LHCN-M2 (cell line): Measurements from ENCODE around the gene VSX1. TPM values are rescaled to one million over a fixed set of nuclear protein-coding genes. Genes with fewer than 3 reads are reported as not detected.

ENCODE experiments used
- DNase-seq: peaks from one replicate; pipeline ENCODE4 v3.0.0-alpha.2; 2012; ENCODE audit warnings: low read depth
- total RNA-seq: library from RNA; depleted of rRNA; stranded (reverse); fragments of >200 nt; gene quantifications from 2 replicates; pipeline ENCODE4 v1.2.3, GENCODE V29; 2014

VSX1 gene
- total RNA-seq, 1 experiment from 2014 or later, result not detected

- DNase-seq, result peak; percentile 50
Observed at GRCh38 chr20:25065625-25066338, 16.2 kb downstream of the VSX1 start.

GRCh38 chr20:25065072-25065624 lies 16.8 kb downstream of the VSX1 start:
- DNase-seq, result no peak

- no peak for DNase-seq
Observed at GRCh38 chr20:25064561-25065071, 17.3 kb downstream of the VSX1 start.

GRCh38 chr20:25063981-25064380 lies 18.0 kb downstream of the VSX1 start:
- no peak for DNase-seq

GRCh38 chr20:25063546-25063945 lies 18.4 kb downstream of the VSX1 start:
- no peak for DNase-seq

GRCh38 chr20:25062841-25063240 lies 19.1 kb downstream of the VSX1 start:
- no peak for DNase-seq

GRCh38 chr20:25061821-25062530 lies 20.0 kb downstream of the VSX1 start:
- DNase-seq, result no peak

GRCh38 chr20:25061103-25061799 lies 20.7 kb downstream of the VSX1 start:
- DNase-seq, result no peak

- no peak for DNase-seq
Observed at GRCh38 chr20:25059866-25060465, 22.0 kb downstream of the VSX1 start.

- peak; percentile 51 for DNase-seq
Observed at GRCh38 chr20:25058847-25059810, 22.8 kb downstream of the VSX1 start.

- no peak for DNase-seq
Observed at GRCh38 chr20:25058051-25058846, 23.7 kb downstream of the VSX1 start, which contains the start of gene ACSS1. TSS of gene ACSS1 (minus strand) at chr20:25058139. CDS start at chr20:25058102, 37 bp downstream.

GRCh38 chr20:25057234-25058050 lies 24.5 kb downstream of the VSX1 start:
- no peak for DNase-seq

- DNase-seq, result no peak
Observed at GRCh38 chr20:25056690-25057233, 25.2 kb downstream of the VSX1 start.

GRCh38 chr20:25055711-25056495 lies 26.0 kb downstream of the VSX1 start:
- DNase-seq, result no peak

GRCh38 chr20:25054995-25055629 lies 26.8 kb downstream of the VSX1 start:
- DNase-seq, result no peak

GRCh38 chr20:25054096-25054820 lies 27.7 kb downstream of the VSX1 start:
- DNase-seq, result no peak
